Hepatocyte (in vitro differentiated cells): Measurements from ENCODE around the gene TMC6. TPM values are rescaled to one million over a fixed set of nuclear protein-coding genes. Genes with fewer than 3 reads are reported as not detected.
A peak's percentile ranks its signal among the peaks of the same experiment; 100 is the strongest.

Source experiments
- DNase-seq: peaks from one replicate; pipeline ENCODE4 v3.0.0-alpha.2; 2016; ENCODE audit warnings: low spot score
- H2AFZ ChIP-seq: fragments of 200-600 bp; sonication (generic); 2 replicates; pipeline ENCODE4 v1.6.0; 2016; ENCODE audit warnings: antibody characterized with exemption, mild to moderate bottlenecking
- H3K27ac ChIP-seq: fragments of 200-600 bp; sonication (generic); 2 replicates; pipeline ENCODE4 v1.5.1; 2016; ENCODE audit warnings: mild to moderate bottlenecking
- H3K27me3 ChIP-seq: fragments of 200-600 bp; sonication (generic); 2 replicates; pipeline ENCODE4 v1.6.1; 2016
- H3K36me3 ChIP-seq: fragments of 200-600 bp; sonication (generic); replicated peaks from 2 replicates; pipeline ENCODE4 v1.5.1; 2016; ENCODE audit warnings: low read depth; ENCODE audit not compliant: insufficient read depth
- H3K4me1 ChIP-seq: fragments of 200-600 bp; sonication (generic); 2 replicates; pipeline ENCODE4 v1.5.1; 2016; ENCODE audit warnings: mild to moderate bottlenecking, moderate library complexity; ENCODE audit not compliant: insufficient read depth
- H3K4me2 ChIP-seq: fragments of 200-600 bp; sonication (generic); 2 replicates; pipeline ENCODE4 v1.6.0; 2016
- H3K4me3 ChIP-seq: fragments of 200-600 bp; sonication (generic); 2 replicates; pipeline ENCODE4 v1.5.1; 2016; ENCODE audit warnings: mild to moderate bottlenecking
- H3K79me2 ChIP-seq: fragments of 200-600 bp; sonication (generic); 2 replicates; pipeline ENCODE4 v1.6.0; 2017; ENCODE audit warnings: mild to moderate bottlenecking
- H3K9me2 ChIP-seq: fragments of 200-600 bp; sonication (generic); replicated peaks from 2 replicates; pipeline ENCODE4 v1.6.0; 2017; ENCODE audit warnings: mild to moderate bottlenecking; ENCODE audit not compliant: insufficient read depth
- H3K9me3 ChIP-seq: fragments of 200-600 bp; sonication (generic); 2 replicates; pipeline ENCODE4 v1.5.1; 2016; ENCODE audit warnings: low read depth, mild to moderate bottlenecking
- H4K20me1 ChIP-seq: fragments of 200-600 bp; sonication (generic); 2 replicates; pipeline ENCODE4 v1.6.0; 2016; ENCODE audit warnings: mild to moderate bottlenecking; ENCODE audit not compliant: insufficient read depth, poor library complexity, severe bottlenecking
- CTCF ChIP-seq: fragments of 200-600 bp; sonication (generic); IDR thresholded peaks from 2 replicates; pipeline ENCODE4 v1.5.1; 2016; ENCODE audit warnings: antibody characterized with exemption, mild to moderate bottlenecking; ENCODE audit not compliant: poor library complexity
- EZH2 ChIP-seq: fragments of 200-600 bp; sonication (generic); IDR thresholded peaks from 2 replicates; pipeline ENCODE4 v1.6.1; 2016; ENCODE audit warnings: antibody characterized with exemption, mild to moderate bottlenecking, borderline replicate concordance
- EZH2phosphoT487 ChIP-seq: fragments of 200-600 bp; sonication (generic); IDR thresholded peaks from one replicate; pipeline ENCODE4 v1.6.1; 2018; ENCODE audit warnings: antibody characterized with exemption, mild to moderate bottlenecking, low read depth, moderate library complexity; ENCODE audit not compliant: unreplicated experiment, severe bottlenecking
- WGBS: methylation state at CpG from one replicate; pipeline ENCODE4 v1.1.6; 2016; ENCODE audit warnings: low lambda C conversion rate; ENCODE audit errors: missing lambda C conversion rate; 5-methylcytosine and 5-hydroxymethylcytosine counted together
- polyA plus RNA-seq: library from polyadenylated mRNA; unstranded; fragments of >200 nt; fragmentation: Nextera tagmentation; extraction: Ambion mirVana; gene quantifications from 2 replicates; pipeline ENCODE4 v1.2.1, GENCODE V29; 2016
- total RNA-seq: library from RNA; depleted of rRNA; stranded (reverse); fragments of >200 nt; gene quantifications from 2 replicates; pipeline ENCODE4 v1.2.3, GENCODE V29; 2014

TMC6 gene
- total and polyA plus RNA-seq, 2 experiments from 2014 or later, result 26.7 to 57.9 TPM

- Histone ChIP-seq H4K20me1 (no peaks in the 10 kb centered on the region), H3K27ac (no peak overlapping the region), H3K4me2 (no peak overlapping the region), H3K4me1 (no peaks in the 10 kb centered on the region), H3K4me3 (no peak overlapping the region), H3K9me3 (no peaks in the 10 kb centered on the region), H2AFZ (no peak overlapping the region), H3K36me3 (no peaks in the 10 kb centered on the region), H3K79me2 (no peaks in the 10 kb centered on the region), H3K9me2 (no peaks in the 10 kb centered on the region), H3K27me3 (no peaks in the 10 kb centered on the region)
- WGBS, result 92% methylated on average over 21 of the region's 28 CpGs
- TF ChIP-seq EZH2 (no peak), CTCF (no peak), EZH2phosphoT487 (no peak)
- DNase-seq, result no peak
Observed at GRCh38 chr17:78114831-78115723, 13.5 kb downstream of the TMC6 start.

- DNase-seq, result no peak
- H3K36me3 ChIP-seq, result no peaks in the 10 kb centered on the region
- H3K4me3 ChIP-seq, result no peak overlapping the region
- no peak overlapping the region for H3K27ac ChIP-seq
- H4K20me1 ChIP-seq, result no peaks in the 10 kb centered on the region
- H3K4me2 ChIP-seq, result no peak overlapping the region
- TF ChIP-seq EZH2phosphoT487 (no peak), CTCF (no peak), EZH2 (no peak)
- no peaks in the 10 kb centered on the region for H3K9me2 ChIP-seq
- H3K9me3 ChIP-seq, result no peaks in the 10 kb centered on the region
- H3K4me1 ChIP-seq, result no peaks in the 10 kb centered on the region
- no peaks in the 10 kb centered on the region for H3K79me2 ChIP-seq
- no peak overlapping the region for H2AFZ ChIP-seq
- no peaks in the 10 kb centered on the region for H3K27me3 ChIP-seq
- WGBS, result 93% methylated on average over 25 of the region's 25 CpGs
Observed at GRCh38 chr17:78113804-78114785, 14.5 kb downstream of the TMC6 start.

GRCh38 chr17:78112518-78113471 lies 15.8 kb downstream of the TMC6 start:
- H3K27me3 ChIP-seq, result no peaks in the 10 kb centered on the region
- TF ChIP-seq EZH2, result no peak
- peak; percentile 97 for TF ChIP-seq CTCF
- no peak for TF ChIP-seq EZH2phosphoT487
- H3K79me2 ChIP-seq, result no peaks in the 10 kb centered on the region
- H2AFZ ChIP-seq, result no peak overlapping the region
- DNase-seq, result peak; percentile 80
- no peaks in the 10 kb centered on the region for H3K9me3 ChIP-seq
- no peaks in the 10 kb centered on the region for H3K36me3 ChIP-seq
- H3K27ac ChIP-seq, result no peak overlapping the region
- 64% methylated on average over 33 of the region's 33 CpGs for WGBS
- H3K9me2 ChIP-seq, result no peaks in the 10 kb centered on the region
- H3K4me1 ChIP-seq, result no peaks in the 10 kb centered on the region
- H3K4me2 ChIP-seq, result no peak overlapping the region
- no peaks in the 10 kb centered on the region for H4K20me1 ChIP-seq
- H3K4me3 ChIP-seq, result no peak overlapping the region
